PC-9 (cell line): ENCODE measurements around the gene ERCC2. TPM values are rescaled to one million over a fixed set of nuclear protein-coding genes. Genes with fewer than 3 reads are reported as not detected.
"Not testable (repeated sequence)": the region's sequence is repeated elsewhere in the genome, so short reads cannot be mapped to it uniquely, and the experiment has no call there.

ENCODE experiments used
- BruUV-seq: library from RNA; stranded (reverse); fragments of 400-500 nt; replicated peaks from 2 replicates; lab custom pipeline; 2021; lab: Mats Ljungman, UMichigan
- CTCF ChIA-PET: fragments of 300-600 bp; sonication (Branson Sonifier 250); formaldehyde crosslinking; loops from one replicate; lab custom pipeline; 2022; ENCODE audit warnings: antibody characterized with exemption; lab: Charles Lee
- POLR2A ChIA-PET: fragments of 300-600 bp; sonication (Branson Sonifier 250); formaldehyde crosslinking; loops from one replicate; lab custom pipeline; 2022; ENCODE audit warnings: antibody characterized with exemption; ENCODE audit not compliant: unreplicated experiment; lab: Charles Lee
- DNase-seq, 2 experiments: peaks; one replicate each; pipeline versions ENCODE4 v3.0.0 to v3.0.0-alpha.2; 2015 to 2022; ENCODE audit warnings: mixed read lengths in 1 of 2
- H2AFZ ChIP-seq: fragments of 200-600 bp; sonication (generic); 2 replicates; pipeline ENCODE4 v1.8.1; 2017; ENCODE audit warnings: antibody characterized with exemption
- H3F3A ChIP-seq: fragments of 200-600 bp; sonication (generic); 2 replicates; pipeline ENCODE4 v1.8.1; 2017; ENCODE audit warnings: antibody characterized with exemption, mild to moderate bottlenecking, low read depth; ENCODE audit not compliant: insufficient read depth
- H3K27ac ChIP-seq: fragments of 200-600 bp; sonication (generic); 2 replicates; pipeline ENCODE4 v1.6.1; 2016; ENCODE audit warnings: mixed run types
- H3K27me3 ChIP-seq: fragments of 200-600 bp; sonication (generic); 2 replicates; pipeline ENCODE4 v1.6.1; 2016; ENCODE audit warnings: low read depth, mixed run types; ENCODE audit not compliant: insufficient read depth
- H3K36me3 ChIP-seq: fragments of 200-600 bp; sonication (generic); 2 replicates; pipeline ENCODE4 v1.6.1; 2016; ENCODE audit warnings: low read depth, mixed run types
- H3K4me1 ChIP-seq: fragments of 200-600 bp; sonication (generic); replicated peaks from 2 replicates; pipeline ENCODE4 v1.6.1; 2016; ENCODE audit warnings: mixed run types; ENCODE audit not compliant: insufficient read depth
- H3K4me2 ChIP-seq: fragments of 200-600 bp; sonication (generic); 2 replicates; pipeline ENCODE4 v1.6.1; 2017; ENCODE audit warnings: mixed run types
- H3K4me3 ChIP-seq: fragments of 200-600 bp; sonication (generic); 2 replicates; pipeline ENCODE4 v1.6.1; 2016; ENCODE audit warnings: mixed run types
- H3K79me2 ChIP-seq: fragments of 200-600 bp; sonication (generic); 2 replicates; pipeline ENCODE4 v1.6.1; 2017; ENCODE audit warnings: low read depth, mixed run types
- H3K9me2 ChIP-seq: fragments of 200-600 bp; sonication (generic); 2 replicates; pipeline ENCODE4 v1.8.1; 2017; ENCODE audit warnings: mild to moderate bottlenecking; ENCODE audit not compliant: insufficient read depth
- H3K9me3 ChIP-seq: fragments of 200-600 bp; sonication (generic); 2 replicates; pipeline ENCODE4 v1.8.1; 2016; ENCODE audit warnings: low read depth; ENCODE audit not compliant: insufficient read depth
- H4K20me1 ChIP-seq: fragments of 200-600 bp; sonication (generic); 2 replicates; pipeline ENCODE4 v1.8.1; 2017; ENCODE audit not compliant: insufficient read depth
- CTCF ChIP-seq: fragments of 200-600 bp; sonication (generic); conservative IDR thresholded peaks from 2 replicates; pipeline ENCODE4 v1.6.1; 2017; ENCODE audit warnings: mixed run types, antibody characterized with exemption, mild to moderate bottlenecking, moderate library complexity
- EZH2 ChIP-seq: fragments of 200-600 bp; sonication (generic); IDR thresholded peaks from 2 replicates; pipeline ENCODE4 v1.8.0; 2017; ENCODE audit warnings: antibody characterized with exemption, low read depth
- intact Hi-C: fragments of 100-400 bp; cut with micrococcal nuclease; formaldehyde crosslinking; loops from one replicate; pipeline ENCODE4 v1.10.0; 2022; ENCODE audit not compliant: unreplicated experiment
- total RNA-seq: library from RNA; stranded (reverse); gene quantifications from 2 replicates; pipeline ENCODE4 v1.2.3, GENCODE V29; 2021

ERCC2 gene
- total RNA-seq, 1 experiment from 2014 or later, result 33.1 TPM

GRCh38 chr19:45413497-45413896 is 43.1 kb upstream of the ERCC2 start:
- TF ChIP-seq EZH2, result no peak
- no peak for TF ChIP-seq CTCF
- no peak for DNase-seq
- Histone ChIP-seq H3K27ac (no peak overlapping the region), H3K4me1 (no peaks in the 10 kb centered on the region), H4K20me1 (no peaks in the 10 kb centered on the region), H2AFZ (no peak overlapping the region), H3K36me3 (peaks cover 32% of the 10 kb centered on the region; the same call in 1 of the 2 replicates), H3K4me2 (no peak overlapping the region), H3K9me3 (no peaks in the 10 kb centered on the region), H3K27me3 (no peaks in the 10 kb centered on the region), H3K9me2 (no peaks in the 10 kb centered on the region), H3F3A (peaks cover 70% of the 10 kb centered on the region; the same call in 1 of the 2 replicates), H3K4me3 (no peak overlapping the region), H3K79me2 (no peaks in the 10 kb centered on the region; the same call in 1 of the 2 replicates)
- CTCF ChIA-PET, result no interaction called here
- BruUV-seq, result no TSS peak
- POLR2A ChIA-PET, result interaction anchor here (0.6 to 0.7 kb wide), 2 partner anchors 34 to 922 kb away, joined by 4 to 7 read pairs; no protein-coding TSS in a partner anchor
- intact Hi-C loops, result no loop called here

GRCh38 chr19:45410330-45410729 is 40.0 kb upstream of the ERCC2 start:
- H3K4me1 ChIP-seq, POLR2A ChIA-PET, H3K9me2 ChIP-seq, H3K27ac ChIP-seq, DNase-seq, H3K9me3 ChIP-seq, H2AFZ ChIP-seq, CTCF ChIA-PET, H4K20me1 ChIP-seq, BruUV-seq, intact Hi-C loops, H3K4me3 ChIP-seq, H3K27me3 ChIP-seq, H3K4me2 ChIP-seq: not testable (repeated sequence)
- Histone ChIP-seq H3F3A (peaks cover 51% of the 10 kb centered on the region; the same call in 1 of the 2 replicates), H3K79me2 (peaks cover 20% of the 10 kb centered on the region), H3K36me3 (peaks cover 21% of the 10 kb centered on the region; the same call in 1 of the 2 replicates)

DNA sequence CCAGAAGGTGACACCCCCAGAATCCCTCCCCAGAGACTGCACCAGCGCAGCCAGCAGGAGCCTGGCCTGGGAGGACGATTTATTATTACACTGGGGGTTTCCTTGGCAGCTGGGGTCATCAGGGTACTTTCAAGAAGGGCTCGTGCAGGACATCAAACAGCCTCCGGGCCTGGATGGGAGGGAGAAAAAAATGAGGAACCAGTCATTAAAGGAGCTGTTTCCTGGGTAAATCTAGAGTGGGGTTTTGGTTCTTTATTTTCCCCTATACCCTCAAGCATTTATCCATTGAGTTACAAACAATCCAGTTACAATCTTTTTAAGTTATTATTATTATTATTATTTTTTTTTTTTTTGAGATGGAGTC is 39.2 kb upstream of the ERCC2 start:
- peaks cover 55% of the 10 kb centered on the region; the same call in 1 of the 2 replicates for H3F3A ChIP-seq
- intact Hi-C loops, result loop anchor here (10.0 kb wide), 1 partner anchor 315 kb away; the partner anchor contains the start of gene PPP1R37
- H3K9me2 ChIP-seq, result no peaks in the 10 kb centered on the region
- H3K27ac ChIP-seq, result no peak overlapping the region
- no peaks in the 10 kb centered on the region for H3K27me3 ChIP-seq
- ChIA-PET CTCF (no interaction called here), POLR2A (no interaction called here)
- TF ChIP-seq CTCF (no peak), EZH2 (no peak)
- H3K9me3 ChIP-seq, result no peaks in the 10 kb centered on the region
- no peak overlapping the region for H2AFZ ChIP-seq
- H3K36me3 ChIP-seq, result peaks cover 18% of the 10 kb centered on the region; the same call in 1 of the 2 replicates
- peaks cover 23% of the 10 kb centered on the region for H3K79me2 ChIP-seq
- no TSS peak for BruUV-seq
- H3K4me3 ChIP-seq, result no peak overlapping the region
- H3K4me1 ChIP-seq, result peaks cover 7% of the 10 kb centered on the region
- no peaks in the 10 kb centered on the region for H4K20me1 ChIP-seq
- DNase-seq, result no peak
- H3K4me2 ChIP-seq, result no peak overlapping the region
